HG03060 (cell line): Measurements from ENCODE around the gene SYNGR1.
"Not testable (repeated sequence)": the region's sequence is repeated elsewhere in the genome, so short reads cannot be mapped to it uniquely, and the experiment has no call there.

Source experiments
- ATAC-seq: cut with Tn5 transposase; IDR thresholded peaks from one replicate; pipeline ENCODE4 v1.9.1; 2021; ENCODE audit warnings: low read depth, moderate number of reproducible peaks; ENCODE audit not compliant: unreplicated experiment

SYNGR1 gene

GRCh38 chr22:39316440-39317083 is 33.2 kb upstream of the SYNGR1 start:
- ATAC-seq = no peak

GRCh38 chr22:39317084-39317774 is 32.6 kb upstream of the SYNGR1 start:
- no peak for ATAC-seq

- ATAC-seq = no peak
These were observed 31.9 kb upstream of the SYNGR1 start for GRCh38 chr22:39317775-39318506.

GRCh38 chr22:39318507-39319283 is 31.1 kb upstream of the SYNGR1 start:
- ATAC-seq = no peak

- ATAC-seq = peak; percentile 83
These were observed 30.3 kb upstream of the SYNGR1 start, which contains the start of gene RPL3 for GRCh38 chr22:39319284-39320022. Gene RPL3, minus strand, starts transcription at chr22:39319623. Its CDS starts 26 bp downstream, at chr22:39319597.

GRCh38 chr22:39320616-39321029 is 29.2 kb upstream of the SYNGR1 start:
- ATAC-seq = not testable (repeated sequence)

- no peak for ATAC-seq
These were observed 24.3 kb upstream of the SYNGR1 start for GRCh38 chr22:39325392-39325932.

GRCh38 chr22:39327995-39328754 is 21.6 kb upstream of the SYNGR1 start:
- no peak for ATAC-seq

- not testable (repeated sequence) for ATAC-seq
These were observed 19.2 kb upstream of the SYNGR1 start for GRCh38 chr22:39330553-39330952.

- no peak for ATAC-seq
These were observed 17.2 kb upstream of the SYNGR1 start for GRCh38 chr22:39332441-39333064.

GRCh38 chr22:39336411-39336810 is 13.4 kb upstream of the SYNGR1 start:
- no peak for ATAC-seq

- not testable (repeated sequence) for ATAC-seq
These were observed 10.0 kb upstream of the SYNGR1 start for GRCh38 chr22:39339775-39340174.

GRCh38 chr22:39341179-39341578 is 8.6 kb upstream of the SYNGR1 start:
- ATAC-seq = no peak

GRCh38 chr22:39343259-39344045 is 6.3 kb upstream of the SYNGR1 start:
- no peak for ATAC-seq

GRCh38 chr22:39344046-39344390 is 5.8 kb upstream of the SYNGR1 start:
- no peak for ATAC-seq

- ATAC-seq = no peak
These were observed 4.6 kb upstream of the SYNGR1 start for GRCh38 chr22:39345231-39345630.

GRCh38 chr22:39348909-39349505 is 784 bp upstream of the SYNGR1 start:
- no peak for ATAC-seq
